ENCODE measurements around the gene RPL23. TPM values are rescaled to one million over a fixed set of nuclear protein-coding genes. Genes with fewer than 3 reads are reported as not detected.
"Not testable (repeated sequence)": the region's sequence is repeated elsewhere in the genome, so short reads cannot be mapped to it uniquely, and the experiment has no call there.

Gene RPL23
- total RNA-seq, 1 donor from 2014 or later, result 1,585 TPM

- DNase-seq (ENCODE audit: extremely low spot score in 2 of 2), result no peak
- intact Hi-C loops (cut with DNase I), result no loop called here
- H3K36me3 ChIP-seq, result no peaks in the 10 kb centered on the region
- no peaks in the 10 kb centered on the region for H3K9me3 ChIP-seq
- H3K27me3 ChIP-seq, result no peaks in the 10 kb centered on the region
- peak overlapping the region; percentile 91 to 96 for H3K4me3 ChIP-seq
- TF ChIP-seq POLR2A (IDR thresholded peaks at IDR 0.05), result no peak
- peak in 1 of 3 experiments; percentile 27 for TF ChIP-seq CTCF (IDR thresholded peaks at IDR 0.05)
- peak in 1 of 2 donors; percentile 46 for TF ChIP-seq POLR2AphosphoS5 (IDR thresholded peaks at IDR 0.05; ENCODE audit: insufficient read depth in 1 of 2, low read depth in 1 of 2)
- peaks cover 28% of the 10 kb centered on the region for H3K4me1 ChIP-seq
- peak overlapping the region; percentile 95 for H3K27ac ChIP-seq
Measured at GRCh38 chr17:38867179-38867967, 13.9 kb upstream of the RPL23 start.

GRCh38 chr17:38864636-38865398 is 11.3 kb upstream of the RPL23 start:
- Histone ChIP-seq H3K27ac (no peak overlapping the region), H3K9me3 (no peaks in the 10 kb centered on the region), H3K27me3 (no peaks in the 10 kb centered on the region), H3K4me1 (peaks cover 12% of the 10 kb centered on the region), H3K36me3 (no peaks in the 10 kb centered on the region), H3K4me3 (no peak overlapping the region)
- no peak for DNase-seq (ENCODE audit: extremely low spot score in 2 of 2)
- intact Hi-C loops (cut with DNase I), result no loop called here
- TF ChIP-seq CTCF (IDR thresholded peaks at IDR 0.05), result no peak
- no peak for TF ChIP-seq POLR2A (IDR thresholded peaks at IDR 0.05)
- no peak for TF ChIP-seq POLR2AphosphoS5 (IDR thresholded peaks at IDR 0.05; ENCODE audit: insufficient read depth in 1 of 2, low read depth in 1 of 2)

- no peak for DNase-seq (ENCODE audit: extremely low spot score in 2 of 2)
- no peaks in the 10 kb centered on the region for H3K27me3 ChIP-seq
Measured at GRCh38 chr17:38861399-38861843, 7.9 kb upstream of the RPL23 start.

GRCh38 chr17:38857271-38857670 is 3.8 kb upstream of the RPL23 start:
- intact Hi-C loops (cut with DNase I), result no loop called here
- no peaks in the 10 kb centered on the region for H3K27me3 ChIP-seq
- no peak for TF ChIP-seq POLR2AphosphoS5 (IDR thresholded peaks at IDR 0.05; ENCODE audit: insufficient read depth in 1 of 2, low read depth in 1 of 2)
- TF ChIP-seq CTCF (IDR thresholded peaks at IDR 0.05), result no peak
- TF ChIP-seq POLR2A (IDR thresholded peaks at IDR 0.05), result no peak
- H3K9me3 ChIP-seq, result no peaks in the 10 kb centered on the region
- peaks cover 0 to 5% of the 10 kb centered on the region in 2 donors for H3K36me3 ChIP-seq
- no peak for DNase-seq (ENCODE audit: extremely low spot score in 2 of 2)
- no peak overlapping the region for H3K4me3 ChIP-seq
- H3K27ac ChIP-seq, result no peak overlapping the region
- H3K4me1 ChIP-seq, result peaks cover 15% of the 10 kb centered on the region

More at GRCh38 chr17:38861399-38861843, 7.9 kb upstream of the RPL23 start:
- Histone ChIP-seq H3K4me3 (no peak overlapping the region), H3K36me3 (no peaks in the 10 kb centered on the region), H3K9me3 (no peaks in the 10 kb centered on the region), H3K27ac (no peak overlapping the region), H3K4me1 (no peaks in the 10 kb centered on the region)
- intact Hi-C loops (cut with DNase I), result no loop called here
- TF ChIP-seq POLR2AphosphoS5 (IDR thresholded peaks at IDR 0.05; ENCODE audit: insufficient read depth in 1 of 2, low read depth in 1 of 2), result no peak
- TF ChIP-seq CTCF (IDR thresholded peaks at IDR 0.05), result no peak
- TF ChIP-seq POLR2A (IDR thresholded peaks at IDR 0.05), result no peak

- peaks cover 0 to 22% of the 10 kb centered on the region in 2 donors for H3K36me3 ChIP-seq
- H3K4me3 ChIP-seq; H3K27me3 ChIP-seq; H3K9me3 ChIP-seq; DNase-seq (ENCODE audit: extremely low spot score in 2 of 2); intact Hi-C loops (cut with DNase I); H3K27ac ChIP-seq: not testable (repeated sequence)
- peaks cover 30% of the 10 kb centered on the region for H3K4me1 ChIP-seq
Measured at GRCh38 chr17:38855101-38855714, 1.7 kb upstream of the RPL23 start.

Measured in vagina (tissue), 2 donors.